NCI-H748 (cell line): ENCODE results near the gene DAD1.
A peak's percentile ranks its signal among the peaks of the same experiment; 100 is the strongest.
"Not testable (repeated sequence)": the region's sequence is repeated elsewhere in the genome, so short reads cannot be mapped to it uniquely, and the experiment has no call there.

ENCODE experiments used
- DNase-seq: peaks from one replicate; lab custom pipeline; 2025; ENCODE audit not compliant: unreplicated experiment; lab: John Stamatoyannopoulos, UW

The DAD1 gene

DNA sequence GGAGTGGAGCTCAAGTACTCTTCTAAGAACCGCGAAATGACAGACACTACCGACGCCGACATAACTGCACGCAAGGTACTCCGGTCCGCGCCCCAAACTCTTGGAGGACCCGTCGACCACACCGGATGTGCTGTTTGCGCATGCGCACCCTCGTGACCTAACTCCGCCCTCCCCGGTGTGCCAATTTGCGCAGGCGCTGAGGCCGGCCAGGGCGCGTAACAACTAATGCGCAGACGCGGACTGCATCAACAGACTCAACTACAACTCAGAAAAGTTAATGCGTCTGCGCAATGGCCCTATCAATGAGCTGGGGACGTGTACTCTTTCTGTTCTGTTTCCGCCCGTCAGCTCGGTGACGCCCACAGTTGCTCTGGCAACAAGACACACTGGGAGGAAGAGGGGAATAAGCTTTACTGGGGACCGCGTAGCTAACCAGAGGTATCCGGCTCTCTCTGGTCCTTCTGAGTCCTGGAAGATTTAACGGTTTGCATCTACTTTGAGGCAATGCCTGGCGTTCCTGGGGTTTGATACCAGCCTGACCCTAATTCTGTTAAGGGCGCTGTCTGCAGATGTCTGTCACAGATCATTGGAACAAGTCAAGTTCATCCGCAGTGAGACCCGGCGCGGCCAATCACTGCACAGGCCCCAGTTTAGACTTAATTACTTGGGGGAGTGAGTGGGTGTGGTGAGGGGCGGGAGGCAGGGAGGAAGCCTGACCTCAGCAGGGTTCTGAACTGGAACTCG lies at the start of gene DAD1:
Gene DAD1, minus strand, starts transcription at position 129 of the 744 bp plus-strand sequence. Its CDS starts 67 bp downstream, at position 62.
- DNase-seq: peak; percentile 99

DNA sequence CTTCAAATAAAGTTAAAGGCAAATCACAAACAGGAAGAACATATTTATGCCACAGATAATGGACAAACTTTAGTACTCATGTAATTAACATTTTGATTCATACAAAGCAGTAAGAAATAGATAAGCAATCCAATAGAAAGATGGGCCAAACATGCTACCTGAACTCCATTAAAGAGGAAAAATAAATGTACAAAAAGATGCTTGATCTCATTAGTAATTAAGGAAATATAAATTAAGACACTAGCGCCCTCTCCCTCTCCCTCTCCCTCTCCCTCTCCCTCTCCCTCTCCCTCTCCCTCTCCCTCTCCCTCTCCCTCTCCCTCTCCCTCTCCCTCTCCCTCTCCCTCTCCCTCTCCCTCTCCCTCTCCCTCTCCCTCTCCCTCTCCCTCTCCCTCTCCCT lies 47.0 kb upstream of the DAD1 start:
- not testable (repeated sequence) for DNase-seq

DNA sequence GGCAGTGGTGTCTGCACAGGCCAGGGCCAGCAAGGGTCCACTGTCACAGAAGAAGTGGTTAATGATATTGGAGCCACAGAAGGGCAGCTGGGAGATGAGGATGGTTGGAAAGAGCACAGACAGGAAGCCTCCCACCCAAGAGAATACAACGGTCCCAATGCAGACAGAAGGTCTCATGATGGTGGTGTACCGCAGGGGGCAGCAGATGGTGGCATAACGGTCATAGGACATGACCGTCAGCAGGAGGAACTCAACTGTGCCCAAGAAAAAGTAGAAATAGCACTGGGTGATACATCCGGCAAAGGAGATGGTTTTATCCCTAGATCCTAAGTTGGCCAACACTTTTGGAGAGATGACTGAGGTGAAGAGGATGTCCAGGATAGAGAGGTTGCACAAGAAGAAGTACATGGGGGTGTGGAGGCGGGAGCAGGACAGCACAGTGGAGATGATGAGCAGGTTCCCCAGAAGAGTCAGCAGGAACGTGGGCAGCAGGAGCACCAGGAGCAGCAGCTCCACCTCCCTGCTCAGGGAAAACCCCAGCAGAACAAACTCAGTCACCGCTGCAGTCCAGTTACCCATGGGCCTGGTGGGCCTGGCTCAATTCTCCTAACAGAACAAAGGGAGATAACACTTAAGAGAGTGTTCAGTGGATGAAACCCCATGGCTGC lies 45.3 kb upstream of the DAD1 start:
- DNase-seq: no peak

DNA sequence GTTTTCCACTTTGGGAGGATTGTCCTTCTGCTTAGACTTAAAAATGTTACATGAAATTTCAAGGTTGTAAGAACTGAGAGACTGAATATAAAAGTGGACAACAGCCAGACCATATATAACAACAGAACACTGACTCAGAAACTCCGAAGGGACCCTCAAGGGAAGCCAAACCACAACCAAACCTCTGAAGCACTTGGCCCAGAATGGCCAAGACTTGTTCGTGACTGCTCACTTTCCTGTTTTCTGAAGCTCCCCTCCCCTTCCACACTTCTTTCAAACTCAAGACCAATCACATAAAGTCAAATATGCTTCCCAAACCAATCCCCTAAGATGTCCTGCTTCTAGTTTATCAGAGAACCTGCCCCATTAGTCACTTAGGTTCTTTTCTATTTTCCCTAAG lies 41.5 kb upstream of the DAD1 start:
- DNase-seq: no peak

DNA sequence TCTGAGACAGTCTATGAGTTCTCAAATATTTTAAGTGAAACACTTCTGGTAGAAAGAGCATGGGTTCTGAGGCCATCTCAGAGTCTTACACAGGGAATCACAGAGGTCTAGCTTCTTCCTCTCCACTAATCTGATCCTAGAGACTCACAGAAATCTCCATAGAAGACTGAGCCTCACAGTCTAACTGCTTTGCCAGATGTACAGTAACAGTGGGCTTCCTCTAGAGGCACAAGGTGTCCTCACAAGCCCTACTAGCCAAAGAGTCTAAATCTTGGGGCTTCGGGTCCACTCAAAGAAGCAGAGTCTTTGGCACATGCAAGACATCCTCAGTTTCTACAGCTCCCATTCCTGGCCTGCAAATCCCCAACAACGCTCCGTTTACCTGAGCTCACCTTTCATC lies 41.0 kb upstream of the DAD1 start:
- no peak for DNase-seq

DNA sequence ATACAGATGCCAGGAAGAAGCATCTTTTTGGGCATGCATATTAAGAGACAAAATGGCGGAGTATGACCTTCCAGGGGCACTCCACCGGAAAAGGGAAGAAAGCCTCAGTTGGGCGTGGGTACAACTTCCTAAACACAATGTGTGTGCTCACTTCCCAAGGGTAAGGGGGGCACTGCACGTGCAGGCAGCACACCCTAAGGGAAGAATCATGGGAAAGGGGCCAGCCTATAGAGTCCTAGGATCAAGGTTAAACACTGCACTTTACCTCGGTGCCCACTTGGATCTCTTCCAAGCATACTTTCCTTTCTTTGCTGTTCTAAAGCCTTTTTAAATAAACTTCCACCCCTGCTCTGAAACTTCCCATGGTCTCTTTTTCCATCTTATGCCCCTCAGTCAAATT lies 40.3 kb upstream of the DAD1 start:
- DNase-seq: no peak

DNA sequence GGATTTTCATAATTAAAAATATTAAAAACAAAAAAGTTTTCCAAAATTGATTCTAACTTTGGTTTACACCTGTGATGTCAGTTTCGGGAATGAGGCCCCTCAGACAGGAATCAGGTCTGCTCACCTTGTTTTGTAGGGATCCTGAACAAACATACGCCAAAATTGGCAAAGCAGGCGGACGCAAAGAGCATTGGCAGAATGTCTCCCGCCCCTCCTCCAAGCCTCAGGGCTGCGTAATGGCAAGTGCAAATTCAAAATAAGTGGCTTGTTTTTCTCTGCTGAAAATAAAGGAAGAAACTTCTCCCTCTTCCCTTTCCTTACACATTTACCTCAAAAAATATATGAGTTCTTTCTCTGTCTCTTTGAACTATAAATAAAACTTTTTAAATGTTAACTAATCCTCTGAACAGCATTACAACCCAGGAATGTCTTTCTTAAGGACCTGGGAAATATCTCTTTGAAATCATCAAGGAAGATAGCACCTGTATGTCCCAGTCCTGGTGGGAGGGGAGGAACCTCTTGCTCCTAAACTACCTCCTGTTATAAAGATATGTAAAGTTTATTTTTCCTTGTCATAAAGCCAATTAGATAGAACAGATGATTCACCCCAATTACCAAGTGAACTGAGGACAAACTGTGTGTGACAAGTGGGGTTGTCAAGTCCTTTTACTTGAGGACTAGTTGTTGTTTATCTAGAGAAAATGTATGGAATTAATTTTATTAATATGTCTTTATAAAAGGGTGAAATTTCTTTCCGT lies 38.7 kb upstream of the DAD1 start:
- DNase-seq: no peak

DNA sequence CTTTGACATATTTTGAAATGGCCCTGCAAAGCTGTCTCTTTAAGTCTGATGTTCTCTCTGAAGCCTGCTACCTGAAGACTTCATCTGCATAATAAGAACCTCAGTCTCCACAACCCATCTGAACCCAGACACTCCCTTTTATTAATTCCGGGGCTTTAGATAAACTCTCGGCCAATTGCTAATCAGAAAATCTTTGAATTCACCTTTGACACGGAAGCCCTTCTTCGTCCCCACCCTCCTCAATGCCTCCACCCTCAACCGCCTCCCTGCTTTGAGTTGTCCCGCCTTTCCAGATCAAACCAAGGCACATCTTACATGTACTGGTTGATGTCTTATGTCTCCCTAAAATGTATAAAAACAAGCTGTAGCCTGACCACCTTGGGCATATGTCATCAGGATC lies 37.6 kb upstream of the DAD1 start:
- DNase-seq: no peak

DNA sequence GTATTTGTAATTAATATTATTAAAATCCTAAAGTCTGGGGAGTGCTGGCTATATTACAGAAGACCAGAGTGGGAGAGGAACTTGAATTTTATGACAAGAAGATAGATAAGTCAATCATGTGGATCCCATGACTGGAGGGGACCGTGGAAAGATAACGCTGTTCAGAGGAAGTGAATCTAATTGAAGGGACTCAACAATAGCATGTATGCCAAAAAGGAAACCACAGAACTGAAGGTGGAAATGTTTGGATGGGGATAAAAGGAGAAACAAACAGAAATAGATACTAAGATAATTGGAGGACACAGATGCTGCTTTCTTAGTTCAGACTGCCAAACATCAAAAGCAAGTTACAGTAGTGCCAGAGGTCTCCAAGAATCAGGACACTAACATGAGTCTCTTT lies 34.0 kb upstream of the DAD1 start:
- DNase-seq: no peak

DNA sequence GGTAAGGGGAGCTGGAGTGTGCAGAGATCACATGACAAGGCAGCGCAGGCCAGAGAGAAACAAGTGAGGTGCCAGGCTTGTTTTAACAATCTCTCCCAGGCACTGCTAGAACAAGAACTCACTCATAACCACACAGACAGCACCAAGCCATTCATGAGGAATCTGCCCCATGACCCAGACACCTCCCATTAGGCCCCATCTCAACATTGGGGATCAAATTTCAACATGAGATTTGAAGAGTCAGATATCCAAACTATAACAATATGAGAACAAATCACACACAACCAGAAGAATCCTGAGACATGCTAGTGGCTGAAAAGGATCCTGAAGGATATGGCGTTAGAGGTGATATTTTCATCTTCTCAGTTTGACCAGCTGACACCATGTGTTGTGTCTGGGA lies 33.2 kb upstream of the DAD1 start:
- no peak for DNase-seq

DNA sequence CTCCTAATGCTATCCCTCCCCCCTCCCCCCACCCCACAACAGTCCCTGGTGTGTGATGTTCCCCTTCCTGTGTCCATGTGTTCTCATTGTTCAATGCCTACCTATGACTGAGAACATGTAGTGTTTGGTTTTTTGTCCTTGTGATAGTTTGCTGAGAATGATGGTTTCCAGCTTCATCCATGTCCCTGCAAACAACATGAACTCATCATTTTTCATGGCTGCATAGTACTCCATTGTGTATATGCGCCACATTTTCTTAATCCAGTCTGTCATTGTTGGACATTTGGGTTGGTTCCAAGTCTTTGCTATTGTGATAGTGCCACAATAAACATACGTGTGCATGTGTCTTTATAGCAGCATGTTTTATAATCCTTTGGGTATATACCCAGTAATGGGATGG lies 26.7 kb upstream of the DAD1 start:
- DNase-seq: not testable (repeated sequence)

DNA sequence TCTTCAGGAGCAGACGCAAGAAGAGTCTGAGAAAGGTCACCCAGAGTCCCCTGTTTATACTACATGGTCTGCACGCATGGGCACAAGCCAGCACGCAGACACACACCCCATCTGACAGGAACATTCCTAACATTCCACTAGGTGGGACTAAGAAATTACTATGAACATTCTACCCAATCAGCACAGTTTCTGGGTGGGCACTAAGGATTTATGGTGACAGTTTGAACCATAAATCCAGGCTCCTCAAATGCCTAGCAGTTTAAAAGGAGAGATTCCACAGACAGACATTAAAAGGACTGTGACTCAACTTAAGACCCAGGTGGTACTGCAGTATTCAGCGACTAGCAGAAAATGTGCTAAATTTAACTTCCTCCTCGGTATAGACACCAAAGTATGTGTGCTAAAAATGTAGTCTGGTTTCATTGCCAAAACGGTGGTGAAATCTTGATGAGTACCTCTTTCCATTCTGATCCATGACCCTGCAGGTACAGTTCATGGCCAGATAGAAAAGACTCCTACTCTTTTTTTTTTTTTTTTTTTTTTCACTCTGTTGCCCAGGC lies 25.3 kb upstream of the DAD1 start:
- no peak for DNase-seq

DNA sequence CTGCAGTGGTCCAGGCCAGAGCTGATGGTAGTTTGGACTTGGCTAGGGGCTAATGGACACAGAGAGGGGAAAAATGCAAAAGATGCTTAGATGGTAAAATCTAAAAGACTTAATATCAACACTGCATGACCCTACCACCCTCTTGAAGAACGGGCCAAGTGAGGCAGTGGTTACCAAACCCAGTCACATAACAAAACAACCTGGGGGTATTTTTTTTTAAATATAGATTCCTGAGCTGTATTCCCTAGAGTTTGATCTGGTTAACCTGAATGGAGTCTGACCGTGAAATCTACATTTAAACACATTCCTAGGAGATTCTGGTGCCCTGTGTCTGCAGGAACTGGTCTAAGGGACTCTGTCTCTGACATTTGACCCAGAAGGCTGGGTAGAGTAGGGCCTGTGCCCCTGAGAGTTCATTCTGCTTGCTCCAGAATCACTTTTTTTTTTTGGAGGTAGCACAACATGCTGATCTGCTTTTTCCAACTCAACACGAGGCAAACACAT lies 24.8 kb upstream of the DAD1 start:
- no peak for DNase-seq

DNA sequence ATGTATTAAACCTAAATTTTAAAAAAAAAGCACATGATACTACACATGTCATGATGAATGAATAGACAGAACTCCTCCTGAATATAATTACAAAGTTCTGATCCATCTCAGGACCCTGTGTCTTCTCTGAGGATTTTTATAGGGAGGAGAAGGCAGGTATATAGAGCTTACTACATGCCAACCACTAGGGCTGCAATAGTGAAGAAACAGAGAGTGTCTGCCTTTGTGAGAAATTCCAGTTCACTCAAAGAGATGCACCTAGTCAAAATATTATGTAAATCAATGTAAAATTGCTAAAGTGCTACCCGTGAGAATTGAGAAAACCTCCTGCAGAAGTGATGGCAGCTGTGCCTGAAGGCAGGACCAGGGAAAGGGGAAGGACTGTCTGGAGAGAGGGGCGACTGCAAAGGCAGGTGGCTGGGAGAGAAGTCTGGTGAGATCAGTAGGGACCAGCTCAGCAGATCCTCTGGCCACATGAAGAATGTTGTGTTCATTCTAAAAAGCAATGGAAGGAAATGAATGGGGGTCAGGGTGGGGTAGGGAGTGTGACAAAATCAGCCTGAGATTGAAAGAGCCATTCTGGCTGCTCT lies 24.2 kb upstream of the DAD1 start:
- no peak for DNase-seq

DNA sequence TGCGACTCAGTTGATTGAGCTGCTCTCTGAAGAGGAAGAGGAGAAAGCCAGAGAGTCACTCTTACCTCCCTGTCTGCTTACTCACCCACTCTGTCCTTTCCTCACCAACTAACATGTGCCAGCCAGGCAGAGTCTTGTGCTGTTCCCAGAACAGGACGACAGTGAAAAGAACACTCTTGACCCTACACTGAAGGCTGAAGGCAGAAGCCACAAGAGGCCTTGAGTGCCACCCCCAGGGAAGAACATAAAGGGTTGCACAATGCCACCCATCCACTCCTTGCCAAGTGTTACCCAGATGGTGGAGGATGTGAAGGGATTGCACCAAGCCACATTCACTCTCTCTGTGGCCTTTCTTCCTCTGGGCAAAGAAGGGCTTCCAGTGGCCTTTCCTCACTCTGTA lies 21.9 kb upstream of the DAD1 start:
- DNase-seq: no peak

DNA sequence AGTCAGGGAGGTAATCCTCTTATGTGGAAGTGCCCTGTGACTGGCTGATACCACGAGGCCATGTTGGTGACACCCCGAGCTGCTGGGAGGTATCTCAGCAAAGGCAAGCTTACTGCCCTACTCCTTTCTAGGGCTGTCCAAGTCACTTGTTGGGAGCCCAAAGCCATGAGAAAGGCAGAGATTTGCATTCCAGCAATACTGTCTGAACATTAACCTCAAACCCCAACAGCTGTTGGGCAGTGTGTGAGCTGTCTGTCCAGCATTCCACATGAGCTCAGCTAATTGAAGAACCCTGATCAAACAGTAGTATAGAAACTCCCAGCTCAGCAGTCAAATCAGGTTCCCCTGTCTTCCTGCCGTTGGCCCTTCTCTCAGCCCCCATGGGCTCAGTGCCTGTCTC lies 18.3 kb upstream of the DAD1 start:
- DNase-seq: no peak

DNA sequence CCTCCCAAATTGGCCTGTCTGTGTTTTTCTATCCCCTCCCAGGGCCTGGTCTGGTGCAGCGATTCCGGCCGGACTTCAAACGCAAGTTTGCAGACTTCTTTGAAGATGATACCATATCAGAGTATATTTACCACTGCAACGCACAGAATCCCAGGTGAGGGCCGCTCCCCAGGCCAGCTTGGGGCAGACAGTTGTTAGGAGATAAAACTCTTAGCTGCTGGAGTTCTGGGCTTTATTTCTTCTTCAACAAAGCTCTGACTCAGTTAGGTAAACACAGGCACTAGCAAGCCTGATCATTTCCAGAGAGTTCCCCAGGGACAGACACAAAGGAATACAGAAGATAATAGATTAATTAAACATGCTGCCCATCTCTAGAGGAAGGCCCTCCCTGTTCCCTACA lies 17.4 kb upstream of the DAD1 start:
- peak; percentile 43 for DNase-seq

DNA sequence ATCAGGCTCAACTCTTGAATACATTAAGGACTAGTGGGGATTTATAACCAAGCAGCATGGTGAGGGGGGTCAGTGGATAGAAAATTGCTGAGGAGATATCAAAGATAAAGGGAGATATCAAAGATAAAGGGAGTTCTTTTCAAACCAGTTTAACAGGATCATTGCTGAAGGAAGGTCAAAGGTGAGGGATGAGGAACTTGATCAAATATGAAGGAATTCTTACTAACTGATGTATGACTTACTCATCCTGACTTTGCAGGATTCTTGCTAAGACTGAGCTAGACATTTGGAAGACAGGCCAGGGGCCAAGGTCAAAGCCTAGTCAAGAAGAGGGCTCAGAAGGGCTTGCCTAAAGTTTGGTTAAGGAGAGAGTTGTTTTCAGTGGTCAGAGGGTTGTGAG lies 13.8 kb upstream of the DAD1 start:
- no peak for DNase-seq

DNA sequence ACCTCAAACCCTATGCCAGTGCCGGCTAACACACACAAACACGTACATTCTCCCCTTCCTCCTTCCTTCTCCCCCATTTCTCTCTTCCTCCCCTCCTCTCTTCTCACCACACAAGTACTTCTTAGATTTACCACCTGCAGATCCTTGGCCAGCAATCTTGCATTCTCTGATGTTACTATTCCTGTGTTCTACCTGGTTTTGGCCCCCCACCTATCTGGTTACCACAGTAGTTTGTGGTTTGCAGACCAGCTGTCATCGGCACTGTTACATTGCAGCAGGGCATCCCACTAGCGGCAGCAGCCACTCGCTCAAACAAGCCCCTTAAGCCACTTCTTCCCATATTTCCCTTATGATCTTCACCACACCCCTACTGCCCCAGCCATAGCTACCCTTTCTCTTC lies 13.0 kb upstream of the DAD1 start:
- no peak for DNase-seq

DNA sequence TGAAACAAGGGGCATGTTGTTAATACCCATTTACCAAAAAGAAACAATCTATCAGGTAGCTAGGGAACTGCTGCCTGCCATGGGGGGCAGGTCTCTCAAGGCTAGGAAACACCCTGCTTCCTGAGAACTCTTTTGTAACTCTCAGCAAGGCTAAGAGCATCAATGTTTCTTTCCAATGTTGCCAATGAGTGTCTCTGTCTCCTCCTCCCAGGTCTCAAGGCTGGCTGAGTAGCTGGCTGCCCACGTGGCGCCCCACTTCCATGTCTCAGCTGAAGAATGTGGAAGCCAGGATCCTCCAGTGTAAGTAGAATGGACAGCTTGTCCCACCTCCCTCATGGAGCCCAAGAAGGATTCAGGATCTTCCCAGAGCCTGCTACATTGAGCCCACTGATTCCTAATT lies 12.4 kb upstream of the DAD1 start:
- DNase-seq: no peak

DNA sequence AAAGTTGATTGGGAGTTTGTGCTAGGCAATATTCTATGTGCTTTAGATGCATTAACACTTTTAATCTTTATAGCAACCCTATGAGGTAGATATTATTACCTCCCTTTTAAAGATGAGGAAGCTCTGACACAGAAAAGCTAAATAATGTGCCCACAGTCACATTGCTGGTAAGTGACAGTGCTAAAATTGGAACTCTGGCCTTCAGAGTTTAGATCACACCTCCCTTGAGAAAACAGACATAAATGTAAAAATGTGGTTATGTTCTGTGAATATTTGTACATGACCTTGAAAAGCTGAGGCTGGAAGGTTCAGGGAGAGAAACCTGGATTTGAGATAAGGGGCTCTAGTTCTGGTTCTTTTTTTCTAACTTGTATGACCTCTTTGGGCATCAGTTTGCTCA lies 11.0 kb upstream of the DAD1 start:
- DNase-seq: no peak
